H1 (cell line): ENCODE results near the gene NR2C2AP. TPM values are rescaled to one million over a fixed set of nuclear protein-coding genes. Genes with fewer than 3 reads are reported as not detected.

Source experiments
- ASH2L ChIP-seq: fragments of 200-600, 300-600 bp; sonication (generic); IDR thresholded peaks from one replicate; pipeline ENCODE4 v1.7.1; 2017; ENCODE audit warnings: low read length
- BCL11A ChIP-seq, 2 experiments: IDR thresholded peaks; one replicate each; pipeline ENCODE4 v1.6.1; 2011; ENCODE audit warnings: low read depth in 2 of 2, low read length in 2 of 2, mild to moderate bottlenecking in 2 of 2
- CEBPB ChIP-seq: IDR thresholded peaks from 2 replicates; pipeline ENCODE4 v1.6.1; 2012; ENCODE audit warnings: low read depth, low read length
- CHD1 ChIP-seq: IDR thresholded peaks from 2 replicates; pipeline ENCODE4 v1.6.1; 2012; ENCODE audit warnings: low read depth, low read length, improper control_type of control experiment
- CREB1 ChIP-seq: IDR thresholded peaks from 2 replicates; pipeline ENCODE4 v1.6.1; 2012; ENCODE audit warnings: inconsistent platforms
- EGR1 ChIP-seq: IDR thresholded peaks from 2 replicates; pipeline ENCODE4 v1.6.1; 2011; ENCODE audit warnings: low read depth, low read length, borderline replicate concordance
- EZH2 ChIP-seq: fragments of 200-600 bp; sonication (generic); IDR thresholded peaks from 2 replicates; pipeline ENCODE4 v1.7.1; 2012; ENCODE audit warnings: low read depth, mild to moderate bottlenecking, moderate library complexity, low read length, inconsistent platforms; ENCODE audit not compliant: severe bottlenecking
- GTF2F1 ChIP-seq: IDR thresholded peaks from 2 replicates; pipeline ENCODE4 v1.6.1; 2012; ENCODE audit warnings: low read depth, low read length, improper control_type of control experiment, borderline replicate concordance
- HDAC2 ChIP-seq, 2 experiments: fragments of 300-600 bp in 1 of 2; sonication (generic) in 1 of 2; IDR thresholded peaks; 2 replicates each; pipeline ENCODE4 v1.6.1; 2011 to 2012; ENCODE audit warnings: low read depth in 2 of 2, low read length in 2 of 2, mild to moderate bottlenecking in 2 of 2, moderate library complexity in 2 of 2, borderline replicate concordance in 1 of 2, inconsistent platforms in 1 of 2
- HDAC6 ChIP-seq: IDR thresholded peaks from one replicate; pipeline ENCODE4 v1.7.1; 2012; ENCODE audit warnings: low read depth, mild to moderate bottlenecking, inconsistent platforms, low read length, moderate library complexity
- JUN ChIP-seq: IDR thresholded peaks from 2 replicates; pipeline ENCODE4 v1.6.1; 2011; ENCODE audit warnings: low read depth, mild to moderate bottlenecking, improper control_type of control experiment, low read length
- RAD21 ChIP-seq, 2 experiments: IDR thresholded peaks in 1 of 2; conservative IDR thresholded peaks in 1 of 2; 2 replicates each; pipeline ENCODE4 v1.6.1; 2011; ENCODE audit warnings: low read depth in 2 of 2, low read length in 2 of 2, improper control_type of control experiment in 1 of 2, inconsistent platforms in 1 of 2, mild to moderate bottlenecking in 1 of 2, moderate library complexity in 1 of 2
- RNF2 ChIP-seq: fragments of 200-900, 300-1000 bp; sonication (generic); IDR thresholded peaks from 2 replicates; pipeline ENCODE4 v1.7.1; 2016; ENCODE audit warnings: borderline replicate concordance, low read depth, mild to moderate bottlenecking, antibody characterized with exemption, low read length; ENCODE audit not compliant: poor library complexity, severe bottlenecking; ENCODE audit errors: missing control alignments
- RXRA ChIP-seq: IDR thresholded peaks from 2 replicates; pipeline ENCODE4 v1.6.1; 2011; ENCODE audit warnings: low read depth, mild to moderate bottlenecking, low read length, moderate library complexity; ENCODE audit not compliant: insufficient read depth
- SP1 ChIP-seq: IDR thresholded peaks from 2 replicates; pipeline ENCODE4 v1.6.1; 2011; ENCODE audit warnings: low read depth, low read length
- SP4 ChIP-seq: IDR thresholded peaks from 2 replicates; pipeline ENCODE4 v1.6.1; 2012; ENCODE audit warnings: low read length, inconsistent platforms
- SRF ChIP-seq: IDR thresholded peaks from 2 replicates; pipeline ENCODE4 v1.6.1; 2011; ENCODE audit warnings: mild to moderate bottlenecking, low read depth, low read length, moderate library complexity
- SUZ12 ChIP-seq: fragments of 200-600 bp; sonication (generic); IDR thresholded peaks from 2 replicates; pipeline ENCODE4 v1.6.1; 2012; ENCODE audit warnings: mild to moderate bottlenecking, inconsistent platforms, low read length, moderate library complexity, mixed read lengths
- TCF12 ChIP-seq: IDR thresholded peaks from 2 replicates; pipeline ENCODE4 v1.6.1; 2011; ENCODE audit warnings: low read depth, mild to moderate bottlenecking, low read length
- USF2 ChIP-seq: IDR thresholded peaks from 2 replicates; pipeline ENCODE4 v1.6.1; 2011; ENCODE audit warnings: low read length, improper control_type of control experiment
- polyA plus RNA-seq, 7 experiments: library from polyadenylated mRNA; depleted of rRNA in 3 of 7; stranded (reverse) in 5 of 7; unstranded in 2 of 7; fragments of >200 nt in 5 of 7; fragments of 200-250 nt in 2 of 7; gene quantifications; 1 replicate in 5 of 7; 2 replicates in 1 of 7; 4 replicates in 1 of 7; pipeline versions ENCODE4 v1.2.1 to v1.2.3, GENCODE V29; 2011 to 2013; ENCODE audit warnings: missing spikeins in 2 of 7, mixed read lengths in 2 of 7
- total RNA-seq: library from RNA; stranded (reverse); fragmentation: NEBNext Ultra II Directional; extraction: Animal tissue kit (Norgen Biotek cat#: 25700); gene quantifications from 2 replicates; pipeline ENCODE4 v1.2.1, GENCODE V29; 2021
- TF ChIP-seq, protein P1 (sequence below): IDR thresholded peaks from 2 replicates; pipeline ENCODE4 v1.6.1; 2012; ENCODE audit warnings: low read length, inconsistent platforms

NR2C2AP gene
- total and polyA plus RNA-seq, 2 of the 8 experiments (the other 6 are each of a cell fraction or from before 2014, with no cell fraction given), result 16.4 to 20.5 TPM

GRCh38 chr19:19211499-19212420 lies 8.5 kb upstream of the NR2C2AP start, which contains the start of gene NCAN (continued):
- TF ChIP-seq USF2 (no peak), EZH2 (peak; percentile 34), SUZ12 (no peak), JUN (no peak), CREB1 (no peak), CHD1 (no peak), HDAC6 (no peak), RNF2 (no peak), EGR1 (no peak), TCF12 (no peak), RXRA (no peak), ASH2L (peak; percentile 79), BCL11A (IDR thresholded peaks at IDR 0.05; ENCODE audit: low read depth in 2 of 2, low read length in 2 of 2) (no peak), SP1 (no peak), RAD21 (IDR thresholded peaks at IDR 0.05 in 1 of 2, conservative IDR thresholded peaks at IDR 0.05 in 1 of 2; ENCODE audit: low read depth in 2 of 2, low read length in 2 of 2) (no peak), HDAC2 (IDR thresholded peaks at IDR 0.05; ENCODE audit: borderline replicate concordance in 1 of 2, low read depth in 2 of 2, low read length in 2 of 2) (peak in 1 of 2 experiments; percentile 66; a peak in 1 of 4 replicates), GTF2F1 (no peak), SRF (no peak), CEBPB (no peak), SP4 (no peak)
- TF ChIP-seq, protein P1, sequence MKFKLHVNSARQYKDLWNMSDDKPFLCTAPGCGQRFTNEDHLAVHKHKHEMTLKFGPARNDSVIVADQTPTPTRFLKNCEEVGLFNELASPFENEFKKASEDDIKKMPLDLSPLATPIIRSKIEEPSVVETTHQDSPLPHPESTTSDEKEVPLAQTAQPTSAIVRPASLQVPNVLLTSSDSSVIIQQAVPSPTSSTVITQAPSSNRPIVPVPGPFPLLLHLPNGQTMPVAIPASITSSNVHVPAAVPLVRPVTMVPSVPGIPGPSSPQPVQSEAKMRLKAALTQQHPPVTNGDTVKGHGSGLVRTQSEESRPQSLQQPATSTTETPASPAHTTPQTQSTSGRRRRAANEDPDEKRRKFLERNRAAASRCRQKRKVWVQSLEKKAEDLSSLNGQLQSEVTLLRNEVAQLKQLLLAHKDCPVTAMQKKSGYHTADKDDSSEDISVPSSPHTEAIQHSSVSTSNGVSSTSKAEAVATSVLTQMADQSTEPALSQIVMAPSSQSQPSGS, result no peak
